ENCODE measurements around the gene SPOCK1. TPM values are rescaled to one million over a fixed set of nuclear protein-coding genes. Genes with fewer than 3 reads are reported as not detected.

SPOCK1 gene
- total and polyA plus RNA-seq, 7 donors, result 4.2 to 52.7 (median 16.0) TPM

DNA sequence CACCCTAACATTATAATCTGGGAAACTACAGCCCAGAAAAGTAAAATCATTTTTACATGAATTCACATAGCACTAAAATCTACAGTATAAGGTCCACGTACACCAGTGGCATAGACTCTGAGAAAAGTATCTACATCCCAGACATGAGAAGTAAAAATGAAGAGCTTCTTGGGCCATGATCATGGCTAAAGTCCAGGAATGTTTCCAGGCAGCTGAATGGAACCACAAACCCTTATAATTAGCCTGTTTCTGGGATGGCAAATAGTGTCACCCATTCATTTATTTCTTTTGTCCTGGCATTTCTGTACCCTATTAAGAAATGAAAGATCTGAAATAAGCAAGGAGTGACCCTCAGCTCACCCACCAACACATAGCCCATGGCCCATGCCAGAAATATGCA lies 217.9 kb downstream of the SPOCK1 start:
- Histone ChIP-seq H3K9me3 (no peaks in the 10 kb centered on the region), H3K27ac (no peak overlapping the region), H3K4me3 (no peak overlapping the region), H3K4me1 (no peaks in the 10 kb centered on the region), H3K27me3 (ENCODE audit: insufficient read depth in 3 of 3, low read length in 2 of 3) (no peaks in the 10 kb centered on the region), H3K36me3 (ENCODE audit: insufficient read depth in 1 of 2, low read depth in 1 of 2) (no peaks in the 10 kb centered on the region)
- ATAC-seq (no peak), DNase-seq (no peak)
- intact Hi-C loops (cut with DNase I), result no loop called here
- WGBS, 3 donors, result 67 to 74% (median 71%) methylated on average over 1 of the region's 1 CpG
- TF ChIP-seq, protein P1, sequence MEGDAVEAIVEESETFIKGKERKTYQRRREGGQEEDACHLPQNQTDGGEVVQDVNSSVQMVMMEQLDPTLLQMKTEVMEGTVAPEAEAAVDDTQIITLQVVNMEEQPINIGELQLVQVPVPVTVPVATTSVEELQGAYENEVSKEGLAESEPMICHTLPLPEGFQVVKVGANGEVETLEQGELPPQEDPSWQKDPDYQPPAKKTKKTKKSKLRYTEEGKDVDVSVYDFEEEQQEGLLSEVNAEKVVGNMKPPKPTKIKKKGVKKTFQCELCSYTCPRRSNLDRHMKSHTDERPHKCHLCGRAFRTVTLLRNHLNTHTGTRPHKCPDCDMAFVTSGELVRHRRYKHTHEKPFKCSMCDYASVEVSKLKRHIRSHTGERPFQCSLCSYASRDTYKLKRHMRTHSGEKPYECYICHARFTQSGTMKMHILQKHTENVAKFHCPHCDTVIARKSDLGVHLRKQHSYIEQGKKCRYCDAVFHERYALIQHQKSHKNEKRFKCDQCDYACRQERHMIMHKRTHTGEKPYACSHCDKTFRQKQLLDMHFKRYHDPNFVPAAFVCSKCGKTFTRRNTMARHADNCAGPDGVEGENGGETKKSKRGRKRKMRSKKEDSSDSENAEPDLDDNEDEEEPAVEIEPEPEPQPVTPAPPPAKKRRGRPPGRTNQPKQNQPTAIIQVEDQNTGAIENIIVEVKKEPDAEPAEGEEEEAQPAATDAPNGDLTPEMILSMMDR (IDR thresholded peaks at IDR 0.05), result no peak

DNA sequence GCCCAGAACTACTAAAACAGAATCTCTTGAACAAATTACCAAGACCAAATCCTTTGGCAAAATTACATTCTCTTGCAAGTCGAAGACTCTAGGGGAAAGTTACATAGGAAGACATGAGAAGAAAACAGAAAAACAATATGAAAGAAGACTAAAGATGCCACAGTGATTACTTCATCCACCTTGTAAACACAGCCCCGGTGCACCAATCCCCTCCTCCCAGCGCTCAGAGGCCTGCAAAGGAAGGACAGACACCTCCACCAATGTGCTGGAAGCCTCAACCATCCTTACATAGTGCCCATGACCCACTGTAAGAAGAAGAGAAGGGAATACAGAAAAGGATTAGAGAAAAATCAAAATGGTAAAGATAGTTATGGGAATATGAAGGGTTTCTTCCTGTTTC lies 218.5 kb downstream of the SPOCK1 start:
- H3K27me3 ChIP-seq (ENCODE audit: insufficient read depth in 3 of 3, low read length in 2 of 3), result no peaks in the 10 kb centered on the region
- intact Hi-C loops (cut with DNase I), result no loop called here
- no peaks in the 10 kb centered on the region for H3K9me3 ChIP-seq
- no peak for DNase-seq
- TF ChIP-seq, protein P1 (IDR thresholded peaks at IDR 0.05), result no peak
- no peaks in the 10 kb centered on the region for H3K36me3 ChIP-seq (ENCODE audit: insufficient read depth in 1 of 2, low read depth in 1 of 2)
- no peak overlapping the region for H3K4me3 ChIP-seq
- WGBS, 3 donors, result 53 to 62% (median 61%) methylated on average over 3 of the region's 3 CpGs
- H3K4me1 ChIP-seq, result no peaks in the 10 kb centered on the region
- H3K27ac ChIP-seq, result no peak overlapping the region
- ATAC-seq, result no peak

DNA sequence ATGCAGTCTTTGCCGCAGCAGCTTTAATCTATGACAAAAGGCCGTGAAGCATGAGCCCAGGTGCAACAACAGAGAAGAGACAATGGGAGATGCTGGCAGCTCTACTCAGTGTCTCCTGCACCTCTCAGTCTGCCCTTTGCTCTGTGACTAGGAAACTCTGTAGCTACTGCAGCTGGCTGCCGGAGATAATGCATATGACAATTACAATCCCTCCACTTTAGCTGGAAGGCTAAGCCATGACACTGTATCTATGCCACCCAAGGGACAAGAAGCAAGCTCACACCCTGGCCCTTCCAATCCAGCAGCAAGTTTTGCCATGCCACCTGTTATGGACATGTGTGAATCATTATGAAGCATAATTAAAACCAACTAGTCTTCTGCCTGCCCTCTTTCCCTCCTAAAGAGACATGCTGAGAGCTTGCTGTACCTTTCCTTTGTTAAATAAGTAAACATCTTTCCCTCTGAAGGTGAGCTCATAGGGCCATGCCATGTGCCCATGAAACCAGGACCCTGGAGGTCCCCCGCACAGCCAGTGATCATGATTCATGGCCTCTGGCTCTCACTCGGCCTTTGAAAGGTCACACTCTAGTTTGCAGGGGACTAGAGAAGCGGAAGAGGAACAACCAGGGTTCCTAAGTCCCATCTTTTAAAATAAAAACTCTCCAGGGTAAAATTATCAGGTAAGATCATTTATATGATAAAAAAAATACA lies 219.4 kb downstream of the SPOCK1 start:
- Histone ChIP-seq H3K4me1 (no peaks in the 10 kb centered on the region), H3K27me3 (ENCODE audit: insufficient read depth in 3 of 3, low read length in 2 of 3) (no peaks in the 10 kb centered on the region), H3K36me3 (ENCODE audit: insufficient read depth in 1 of 2, low read depth in 1 of 2) (no peaks in the 10 kb centered on the region), H3K4me3 (no peak overlapping the region), H3K9me3 (no peaks in the 10 kb centered on the region), H3K27ac (no peak overlapping the region)
- TF ChIP-seq, protein P1 (IDR thresholded peaks at IDR 0.05), result no peak
- DNase-seq (no peak), ATAC-seq (no peak)
- WGBS, 3 donors, result 56 to 74% (median 59%) methylated on average over 6 of the region's 6 CpGs
- intact Hi-C loops (cut with DNase I), result no loop called here

DNA sequence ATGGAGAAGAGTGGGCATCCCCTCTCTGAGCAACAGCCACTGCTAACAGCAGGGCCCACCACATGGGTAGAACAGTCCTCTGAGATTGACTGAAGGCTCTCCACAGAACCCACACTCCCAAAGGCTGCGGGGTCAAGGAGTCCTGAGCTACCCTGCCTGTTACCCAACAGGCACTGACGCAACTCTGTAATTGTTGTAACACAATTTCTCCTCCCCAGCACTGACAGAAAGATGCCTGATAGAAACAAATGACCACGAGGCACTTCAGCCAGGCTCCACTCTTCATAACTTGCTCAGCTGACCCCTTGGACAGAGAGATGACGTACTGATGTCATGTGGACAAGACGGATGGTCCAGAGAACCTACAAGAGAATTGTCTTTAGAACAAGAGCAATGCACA lies 220.7 kb downstream of the SPOCK1 start:
- H3K4me1 ChIP-seq, result no peaks in the 10 kb centered on the region
- 92 to 94% (median 93%) methylated on average over 5 of the region's 5 CpGs for WGBS, 3 donors
- intact Hi-C loops (cut with DNase I), result no loop called here

More for the DNA sequence above, 220.7 kb downstream of the SPOCK1 start:
- H3K4me3 ChIP-seq, result no peak overlapping the region
- no peaks in the 10 kb centered on the region for H3K9me3 ChIP-seq
- ATAC-seq (peak in 1 of 4 donors; percentile 22), DNase-seq (no peak)
- TF ChIP-seq, protein P1 (IDR thresholded peaks at IDR 0.05), result no peak
- no peaks in the 10 kb centered on the region for H3K27me3 ChIP-seq (ENCODE audit: insufficient read depth in 3 of 3, low read length in 2 of 3)
- no peak overlapping the region for H3K27ac ChIP-seq
- H3K36me3 ChIP-seq (ENCODE audit: insufficient read depth in 1 of 2, low read depth in 1 of 2), result no peaks in the 10 kb centered on the region
